ENCODE results near the gene SKAP1. TPM values are rescaled to one million over a fixed set of nuclear protein-coding genes. Genes with fewer than 3 reads are reported as not detected.
"Not testable (repeated sequence)": the region's sequence is repeated elsewhere in the genome, so short reads cannot be mapped to it uniquely, and the experiment has no call there.

Gene SKAP1
- total RNA-seq, 1 donor from 2014 or later: not detected

GRCh38 chr17:48427598-48427997 lies 2.4 kb downstream of the SKAP1 start:
- Histone ChIP-seq H3K4me3 (ENCODE audit: low read depth, low read length) (no peak overlapping the region), H3K27me3 (ENCODE audit: control insufficient read depth, insufficient read depth, low read length) (peaks cover 31% of the 10 kb centered on the region), H3K36me3 (ENCODE audit: control insufficient read depth, insufficient read depth, low read length) (no peaks in the 10 kb centered on the region)
- FAIRE-seq (no peak), DNase-seq (ENCODE audit: low read depth) (no peak)
- no peak for TF ChIP-seq CTCF (IDR thresholded peaks at IDR 0.05; ENCODE audit: insufficient read depth, low read length, severe bottlenecking)

- FAIRE-seq (no peak), DNase-seq (ENCODE audit: low read depth) (no peak)
- H3K4me3 ChIP-seq (ENCODE audit: low read depth, low read length): no peak overlapping the region
- peaks cover 29% of the 10 kb centered on the region for H3K27me3 ChIP-seq (ENCODE audit: control insufficient read depth, insufficient read depth, low read length)
- H3K36me3 ChIP-seq (ENCODE audit: control insufficient read depth, insufficient read depth, low read length): no peaks in the 10 kb centered on the region
- no peak for TF ChIP-seq CTCF (IDR thresholded peaks at IDR 0.05; ENCODE audit: insufficient read depth, low read length, severe bottlenecking)
Measured at GRCh38 chr17:48426761-48427500, 3.1 kb downstream of the SKAP1 start.

GRCh38 chr17:48426019-48426665 lies 3.9 kb downstream of the SKAP1 start:
- no peak for FAIRE-seq

GRCh38 chr17:48422060-48422459 lies 8.0 kb downstream of the SKAP1 start:
- DNase-seq (ENCODE audit: low read depth); H3K27me3 ChIP-seq (ENCODE audit: control insufficient read depth, insufficient read depth, low read length); H3K36me3 ChIP-seq (ENCODE audit: control insufficient read depth, insufficient read depth, low read length); FAIRE-seq; H3K4me3 ChIP-seq (ENCODE audit: low read depth, low read length): not testable (repeated sequence)

More at GRCh38 chr17:48426019-48426665, 3.9 kb downstream of the SKAP1 start:
- Histone ChIP-seq H3K27me3 (ENCODE audit: control insufficient read depth, insufficient read depth, low read length) (peaks cover 27% of the 10 kb centered on the region), H3K4me3 (ENCODE audit: low read depth, low read length) (no peak overlapping the region), H3K36me3 (ENCODE audit: control insufficient read depth, insufficient read depth, low read length) (no peaks in the 10 kb centered on the region)
- DNase-seq (ENCODE audit: low read depth): no peak
- TF ChIP-seq CTCF (IDR thresholded peaks at IDR 0.05; ENCODE audit: insufficient read depth, low read length, severe bottlenecking): no peak

- no peak for TF ChIP-seq CTCF (IDR thresholded peaks at IDR 0.05; ENCODE audit: insufficient read depth, low read length, severe bottlenecking)
- FAIRE-seq (no peak), DNase-seq (ENCODE audit: low read depth) (no peak)
- Histone ChIP-seq H3K36me3 (ENCODE audit: control insufficient read depth, insufficient read depth, low read length) (no peaks in the 10 kb centered on the region), H3K27me3 (ENCODE audit: control insufficient read depth, insufficient read depth, low read length) (peaks cover 3% of the 10 kb centered on the region), H3K4me3 (ENCODE audit: low read depth, low read length) (no peak overlapping the region)
Measured at GRCh38 chr17:48420823-48421222, 9.2 kb downstream of the SKAP1 start.

GRCh38 chr17:48416971-48417370 lies 13.0 kb downstream of the SKAP1 start:
- DNase-seq (ENCODE audit: low read depth) (no peak), FAIRE-seq (no peak)
- no peak for TF ChIP-seq CTCF (IDR thresholded peaks at IDR 0.05; ENCODE audit: insufficient read depth, low read length, severe bottlenecking)
- Histone ChIP-seq H3K4me3 (ENCODE audit: low read depth, low read length) (no peak overlapping the region), H3K27me3 (ENCODE audit: control insufficient read depth, insufficient read depth, low read length) (peaks cover 11% of the 10 kb centered on the region), H3K36me3 (ENCODE audit: control insufficient read depth, insufficient read depth, low read length) (no peaks in the 10 kb centered on the region)

Measured in bronchial epithelial cell (primary cell).